ENCODE results near the gene SYCE1.
"Not testable (repeated sequence)": the region's sequence is repeated elsewhere in the genome, so short reads cannot be mapped to it uniquely, and the experiment has no call there.

DNA sequence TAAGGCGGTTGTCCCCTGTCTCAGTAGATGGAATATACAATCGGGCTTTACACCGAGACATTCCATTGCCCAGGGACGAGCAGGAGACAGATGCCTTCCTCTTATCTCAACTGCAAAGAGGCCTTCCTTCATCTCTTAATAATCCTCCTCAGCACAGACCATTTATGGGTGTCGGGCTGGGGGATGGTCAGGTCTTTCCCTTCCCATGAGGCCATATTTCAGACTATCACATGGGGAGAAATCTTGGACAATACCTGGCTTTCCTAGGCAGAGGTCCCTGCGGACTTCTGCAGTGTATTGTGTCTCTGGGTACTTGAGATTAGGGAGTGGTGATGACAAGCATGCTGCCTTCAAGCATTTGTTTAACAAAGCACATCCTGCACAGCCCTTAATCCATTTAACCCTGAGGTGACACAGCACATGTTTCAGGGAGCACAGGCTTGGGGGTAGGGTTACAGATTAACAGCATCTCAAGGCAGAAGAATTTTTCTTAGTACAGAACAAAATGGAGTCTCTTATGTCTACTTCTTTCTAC is 23.9 kb downstream of the SYCE1 start:
- not testable (repeated sequence) for TF ChIP-seq CTCF, POLR2A (IDR thresholded peaks at IDR 0.05)
